GM03348 (cell line): ENCODE data around the gene AFM.

Source experiments
- DNase-seq: peaks from one replicate; pipeline ENCODE4 v3.0.0; 2012; ENCODE audit warnings: low spot score

Gene AFM

DNA sequence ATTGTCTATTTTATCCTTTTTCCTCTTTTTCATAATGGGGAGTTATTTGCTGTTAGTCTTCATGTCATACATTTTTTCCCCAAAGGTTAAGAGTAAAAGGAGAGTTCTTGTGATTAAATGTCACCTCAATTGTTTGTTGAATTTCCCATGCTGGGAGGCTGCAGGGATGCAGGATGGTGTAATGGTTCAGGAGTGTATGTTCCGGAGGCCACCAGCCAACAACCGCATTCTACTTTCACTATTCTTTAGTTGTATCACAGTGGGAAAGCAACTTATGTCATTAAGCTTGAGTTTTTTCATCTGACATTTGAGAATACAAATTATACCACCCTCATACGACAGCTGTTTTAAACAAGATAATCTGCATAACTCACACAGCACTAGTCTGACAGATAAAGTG lies 30.1 kb upstream of the AFM start:
- DNase-seq: peak; percentile 7

DNA sequence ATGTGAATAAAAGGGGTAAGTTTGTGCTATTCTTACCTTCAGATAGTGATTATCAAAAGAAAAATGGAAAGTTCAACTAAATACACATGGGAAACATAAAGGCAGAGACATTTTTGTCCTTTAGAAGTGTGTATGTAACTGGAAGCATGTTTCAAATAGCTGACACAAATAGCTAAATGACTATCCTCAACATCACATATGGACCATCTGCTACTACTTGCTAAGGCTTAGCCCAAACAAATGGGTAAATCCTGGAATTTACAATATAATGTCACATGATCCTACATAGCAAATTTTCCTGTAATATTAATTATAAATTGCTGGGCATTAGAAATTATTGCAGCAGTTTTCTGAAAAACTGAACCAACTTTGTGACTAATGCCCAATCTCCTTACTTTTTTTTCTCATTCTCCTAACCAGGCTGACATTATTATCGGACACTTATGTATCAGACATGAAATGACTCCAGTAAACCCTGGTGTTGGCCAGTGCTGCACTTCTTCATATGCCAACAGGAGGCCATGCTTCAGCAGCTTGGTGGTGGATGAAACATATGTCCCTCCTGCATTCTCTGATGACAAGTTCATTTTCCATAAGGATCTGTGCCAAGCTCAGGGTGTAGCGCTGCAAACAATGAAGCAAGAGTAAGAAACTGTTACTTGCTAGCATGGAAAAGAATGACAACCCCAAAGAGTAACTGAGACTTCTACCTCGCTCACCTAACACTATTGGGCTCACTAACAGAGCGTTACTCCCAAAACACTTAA lies 29.4 kb upstream of the AFM start:
- DNase-seq: no peak

DNA sequence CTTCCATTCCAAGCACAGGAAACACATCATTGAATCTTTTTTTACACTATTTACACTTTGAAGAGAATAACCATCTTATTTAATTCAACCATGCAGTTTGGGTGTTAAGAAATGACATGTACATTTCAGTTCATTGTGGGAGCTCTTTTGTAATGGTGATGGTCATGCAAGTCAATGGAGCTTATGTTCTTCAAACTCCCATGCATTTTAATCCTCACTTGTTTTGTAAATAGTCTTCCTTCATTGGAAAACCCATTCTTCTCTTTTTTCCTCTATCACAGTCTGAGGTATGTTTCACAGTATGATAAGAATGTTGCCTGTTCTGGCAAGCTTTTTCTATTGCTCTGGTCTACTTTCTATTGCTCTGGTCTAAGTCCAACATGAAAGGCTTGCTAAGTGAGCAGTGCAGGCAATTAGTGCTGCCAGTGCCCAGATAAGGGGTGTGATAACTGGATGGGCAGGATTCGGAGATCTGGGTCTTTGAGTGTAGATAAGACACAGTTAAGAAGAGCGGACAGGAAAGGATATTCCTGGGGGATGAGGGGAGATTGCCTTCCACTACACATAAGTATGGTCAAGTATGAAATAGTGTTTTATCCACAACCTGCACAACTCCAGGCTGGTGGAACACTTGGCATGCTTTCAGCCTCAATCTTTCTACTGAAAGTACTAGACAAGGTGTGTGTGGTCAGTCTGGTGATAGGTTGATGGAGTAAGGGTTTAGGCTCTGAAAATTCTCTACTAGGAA lies 28.4 kb upstream of the AFM start:
- DNase-seq: no peak

DNA sequence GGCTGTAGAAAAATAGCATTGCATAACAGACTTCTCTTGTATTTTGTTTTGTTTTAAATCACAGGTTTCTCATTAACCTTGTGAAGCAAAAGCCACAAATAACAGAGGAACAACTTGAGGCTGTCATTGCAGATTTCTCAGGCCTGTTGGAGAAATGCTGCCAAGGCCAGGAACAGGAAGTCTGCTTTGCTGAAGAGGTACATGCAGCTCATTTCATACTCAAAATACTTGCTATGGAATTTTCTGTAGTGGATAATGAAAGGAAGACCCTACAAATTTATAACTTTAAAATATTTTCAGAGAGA lies 27.9 kb upstream of the AFM start:
- DNase-seq: no peak

DNA sequence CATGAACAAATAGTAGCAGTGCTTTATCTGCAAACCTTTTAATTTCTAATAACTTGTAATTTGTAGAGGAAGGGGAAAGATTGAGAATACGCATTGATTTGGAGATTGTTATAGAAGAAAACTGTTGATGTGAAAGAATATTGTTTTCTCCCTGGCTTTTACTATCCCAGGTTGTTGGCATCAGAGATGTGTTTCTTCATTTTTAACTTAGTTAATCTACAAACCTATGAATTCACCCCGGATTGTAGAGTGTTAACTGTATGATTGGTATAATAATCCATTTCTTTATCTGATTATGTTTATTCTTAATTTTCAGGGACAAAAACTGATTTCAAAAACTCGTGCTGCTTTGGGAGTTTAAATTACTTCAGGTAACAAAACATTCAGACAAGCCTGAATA lies 26.6 kb upstream of the AFM start:
- no peak for DNase-seq

DNA sequence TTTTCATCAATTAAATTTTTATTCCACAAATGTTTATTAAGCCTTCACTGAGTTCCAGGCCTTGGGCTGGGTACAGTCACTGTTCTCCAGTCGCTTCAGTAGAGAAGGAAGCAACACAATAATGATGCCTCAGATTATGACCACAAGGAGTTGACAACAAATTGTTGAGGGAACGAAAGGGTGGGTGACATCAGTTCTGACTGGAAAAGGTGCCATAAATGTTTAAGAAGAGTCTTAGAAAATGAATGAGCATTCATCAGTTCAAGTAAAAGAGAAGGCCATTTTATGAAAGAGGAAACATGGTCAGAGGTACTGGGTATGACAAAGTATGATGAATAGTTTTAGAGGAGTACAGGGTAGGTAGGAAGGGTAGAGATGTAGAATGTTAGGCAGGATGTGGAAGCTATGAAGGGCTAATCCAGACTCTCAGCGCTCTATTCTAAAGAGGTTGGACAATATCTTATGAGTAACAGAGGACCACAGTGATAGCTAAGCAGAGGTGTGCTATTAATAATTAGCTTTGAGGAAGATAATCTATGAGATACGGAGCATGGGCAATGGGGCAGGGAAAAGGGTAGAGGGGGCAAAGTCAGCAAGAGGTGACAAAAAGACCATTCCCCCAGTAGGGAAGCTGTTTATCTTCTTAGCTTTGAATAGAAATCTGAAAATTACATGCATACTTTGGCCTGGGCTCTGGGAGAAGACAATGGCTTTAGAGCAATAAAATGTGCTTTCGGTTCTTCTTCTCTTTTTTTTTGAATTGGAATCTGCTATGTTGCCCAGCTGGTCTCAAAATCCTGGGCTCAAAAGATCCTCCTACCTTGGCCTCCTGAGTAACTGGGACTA lies 25.1 kb upstream of the AFM start:
- DNase-seq: no peak

DNA sequence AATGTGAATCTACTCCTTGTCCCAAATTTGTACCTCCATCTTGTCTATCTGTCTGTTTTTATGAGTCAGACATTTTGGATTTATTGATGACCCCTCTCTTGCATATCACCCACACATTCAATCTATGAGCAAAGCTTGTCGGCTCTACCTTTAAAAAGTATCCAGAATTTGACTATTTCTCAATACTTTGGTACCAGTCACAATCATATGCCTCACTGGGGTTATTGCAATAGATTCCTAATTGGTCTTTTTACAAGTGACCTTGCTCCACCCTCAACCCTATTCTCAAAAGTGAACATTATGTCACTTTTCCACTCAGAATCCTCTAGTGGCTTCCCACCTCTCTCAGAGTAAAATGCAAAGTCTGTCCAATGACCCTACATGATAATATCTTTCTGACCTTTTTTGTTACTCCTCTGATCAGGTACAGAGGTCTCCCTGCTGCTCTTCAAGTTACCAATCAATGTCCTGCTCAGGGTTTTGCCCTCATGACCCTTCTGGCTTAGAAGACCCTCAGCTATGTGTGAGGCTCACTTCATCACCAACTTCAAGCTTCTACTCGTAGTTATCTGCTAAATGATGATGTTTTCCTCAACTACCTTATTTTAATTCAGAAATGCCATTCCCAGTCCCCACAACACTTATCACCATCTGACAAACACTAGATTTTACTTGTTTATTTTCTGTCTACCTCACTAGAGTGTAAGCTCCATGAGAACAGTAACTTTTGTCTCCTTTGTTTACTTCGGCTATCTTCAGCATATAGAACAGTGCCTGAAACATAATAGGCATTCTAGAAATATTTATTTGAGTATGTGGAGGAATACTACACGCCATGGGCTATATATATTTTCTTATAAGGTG lies 23.1 kb upstream of the AFM start:
- DNase-seq: no peak

DNA sequence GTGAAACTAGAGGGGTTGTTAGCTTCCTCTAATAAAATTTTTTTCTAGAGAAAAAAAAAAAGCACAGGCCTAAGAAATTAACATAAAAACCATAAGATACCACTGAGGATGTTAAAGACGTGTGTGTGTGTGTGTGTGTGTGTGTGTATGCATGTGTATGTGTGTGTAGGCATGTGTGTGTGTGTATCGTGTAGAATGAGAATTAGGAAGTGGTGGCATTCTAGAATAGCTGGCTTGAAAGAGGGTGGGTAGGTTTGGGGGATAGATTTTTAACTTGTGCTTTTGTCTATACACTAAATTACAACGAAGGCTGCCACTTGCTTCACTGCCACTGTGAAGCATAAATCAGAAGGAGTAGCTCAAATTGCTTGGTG lies 22.5 kb upstream of the AFM start:
- no peak for DNase-seq

DNA sequence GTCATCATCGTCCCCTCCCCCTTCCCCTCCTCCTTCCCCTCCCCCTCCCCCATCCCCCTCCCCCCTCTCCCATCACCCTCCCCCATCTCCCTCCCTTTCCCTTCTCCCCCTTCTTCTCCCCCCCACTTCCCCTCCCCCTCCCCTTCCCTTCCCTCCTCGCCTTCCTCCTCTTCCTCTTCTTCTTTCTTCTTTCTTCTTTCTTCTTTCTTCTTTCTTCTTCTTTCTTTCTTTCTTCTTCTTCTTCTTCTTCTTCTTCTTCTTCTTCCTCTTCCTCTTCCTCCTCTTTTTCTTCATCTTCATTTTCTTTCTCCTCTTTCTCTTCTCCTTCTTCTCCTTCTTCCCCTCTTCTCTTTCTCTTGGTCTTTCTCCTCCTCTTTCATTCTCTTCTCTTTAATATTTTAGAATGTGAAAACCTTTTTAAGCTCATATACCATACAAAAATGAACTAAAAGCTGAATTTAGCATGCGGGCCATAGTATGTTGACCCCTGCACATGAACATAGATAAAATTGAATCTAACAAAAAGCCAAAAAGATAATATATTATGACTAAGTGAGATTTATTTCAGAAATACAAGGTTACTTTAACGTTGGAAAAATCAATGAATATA lies 20.5 kb upstream of the AFM start:
- no peak for DNase-seq

DNA sequence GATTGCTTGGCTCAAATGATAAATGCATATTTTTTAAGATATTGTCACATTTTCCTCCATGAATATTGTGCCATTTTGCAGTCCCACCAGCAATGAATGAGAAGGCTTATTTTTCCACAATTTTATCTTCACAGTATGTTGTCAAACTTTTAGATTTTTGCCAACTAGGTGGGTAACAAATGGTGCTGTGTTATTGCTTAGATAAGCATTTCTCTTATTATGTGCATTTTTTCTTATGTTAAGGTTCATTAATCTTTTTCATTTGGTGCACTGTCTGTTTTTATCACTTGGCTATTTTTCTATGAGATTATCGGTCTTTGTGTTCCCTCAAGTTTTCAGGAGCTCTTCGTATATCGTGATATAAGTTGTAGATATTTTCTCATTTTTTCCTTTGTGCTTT lies 13.4 kb upstream of the AFM start:
- no peak for DNase-seq

DNA sequence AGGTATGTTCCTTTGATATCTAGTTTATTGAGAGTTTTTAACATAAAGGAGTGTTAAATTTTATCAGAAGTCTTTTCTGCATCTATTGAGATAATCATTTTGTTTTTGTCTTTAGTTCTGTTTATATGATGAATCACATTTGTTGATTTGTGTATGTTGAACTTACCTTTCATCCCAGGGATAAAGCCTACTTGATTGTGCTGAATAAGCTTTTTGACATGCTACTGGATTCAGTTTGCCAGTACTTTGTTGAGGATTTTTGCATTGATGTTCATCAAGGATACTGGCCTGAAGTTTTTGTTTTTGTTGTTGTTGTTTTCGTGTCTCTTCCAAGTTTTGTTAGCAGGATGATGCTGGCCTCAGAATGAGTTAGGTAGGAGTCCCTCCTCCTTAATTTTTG lies 10.8 kb upstream of the AFM start:
- DNase-seq: no peak

DNA sequence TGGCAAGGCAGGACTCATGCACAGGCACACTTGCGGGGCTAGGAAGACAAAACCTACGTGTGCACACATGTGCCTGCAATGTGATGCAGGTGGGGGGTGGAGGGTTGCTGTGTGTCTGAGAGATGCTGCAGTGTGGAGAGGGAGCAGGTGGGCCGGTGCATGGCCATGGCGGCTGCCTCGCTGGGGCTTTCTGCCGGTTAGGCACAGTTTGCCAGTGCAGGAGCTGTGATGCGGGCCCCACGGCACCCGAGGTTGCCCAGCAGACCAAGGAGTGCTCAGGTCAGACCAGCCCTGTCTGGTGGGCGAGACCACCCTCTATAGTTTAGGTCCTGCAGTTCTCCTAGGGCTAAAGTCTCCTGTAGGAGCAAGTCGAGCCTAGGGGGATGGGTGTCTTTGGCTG lies 4.4 kb upstream of the AFM start:
- DNase-seq: no peak

DNA sequence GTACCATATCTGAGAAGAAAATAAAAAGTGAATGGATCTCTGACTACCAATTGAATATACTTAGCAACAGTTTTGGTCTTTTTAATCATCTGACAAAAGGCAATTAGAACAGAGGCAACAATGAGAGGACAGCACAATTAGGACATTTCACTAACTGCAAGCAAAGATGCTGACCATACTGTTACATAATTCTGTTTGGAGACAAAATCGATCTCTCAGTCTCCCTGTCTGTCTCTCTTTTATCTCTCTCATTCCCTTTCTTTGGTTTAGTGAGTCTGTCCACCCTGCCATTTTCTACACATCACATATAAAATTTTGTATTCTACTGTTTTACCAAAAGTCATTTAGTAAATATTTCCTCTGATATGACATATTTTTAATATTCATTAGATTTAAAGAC lies 2.2 kb upstream of the AFM start:
- DNase-seq: no peak

DNA sequence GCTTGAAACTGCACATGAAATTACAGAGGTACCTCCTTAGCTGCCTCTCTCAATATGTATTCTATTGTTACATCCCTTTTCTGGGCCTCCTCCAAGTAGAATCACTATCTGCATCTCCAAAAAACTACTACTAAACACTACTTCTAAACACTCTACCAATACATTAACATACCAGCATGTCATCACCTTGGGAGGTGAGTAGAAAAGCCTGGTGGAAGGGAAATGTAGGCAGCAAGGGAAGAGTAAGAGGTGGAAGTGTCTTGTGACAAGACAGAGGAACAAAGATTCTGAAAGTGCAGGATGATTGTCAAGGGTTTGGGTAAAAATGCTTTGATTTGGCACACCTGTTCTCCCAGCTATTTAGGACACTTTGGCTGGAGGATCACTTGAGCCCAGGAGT lies 3.5 kb downstream of the AFM start:
- no peak for DNase-seq

DNA sequence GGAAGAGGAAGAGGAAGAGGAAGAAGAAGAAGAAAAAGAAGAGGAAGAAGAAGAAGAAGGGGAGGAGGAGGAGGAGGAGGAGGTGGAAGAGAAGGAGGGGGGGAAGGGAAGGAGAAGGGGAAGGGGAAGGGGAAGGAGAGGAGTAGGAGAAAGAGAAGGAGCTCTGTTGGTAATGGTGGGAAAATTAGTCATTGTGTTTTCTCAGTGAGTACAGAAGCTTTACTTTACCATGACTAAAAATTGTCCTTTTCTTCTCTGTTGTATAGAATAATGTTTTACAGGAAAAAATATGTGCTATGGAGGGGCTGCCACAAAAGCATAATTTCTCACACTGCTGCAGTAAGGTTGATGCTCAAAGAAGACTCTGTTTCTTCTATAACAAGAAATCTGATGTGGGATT lies 4.1 kb downstream of the AFM start:
- DNase-seq: no peak

DNA sequence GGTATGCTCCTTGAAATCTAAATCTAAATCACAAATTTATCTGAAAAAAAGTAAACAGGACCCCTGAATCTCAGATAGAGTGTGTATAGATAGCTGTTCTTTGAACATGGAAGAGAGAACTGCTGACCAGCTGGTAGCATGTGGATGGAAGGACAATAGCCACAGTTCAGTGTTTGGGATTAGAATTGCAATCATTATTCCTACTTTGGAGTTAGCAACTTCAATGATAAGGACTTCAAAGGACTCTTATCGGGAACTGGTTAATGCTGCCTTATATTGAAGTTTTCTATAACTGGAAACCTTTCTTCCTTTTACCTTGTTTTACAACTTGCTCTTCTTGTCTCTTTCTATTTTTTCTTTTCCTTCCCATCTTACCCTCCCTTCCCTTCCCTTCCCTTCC lies 5.0 kb downstream of the AFM start:
- no peak for DNase-seq

DNA sequence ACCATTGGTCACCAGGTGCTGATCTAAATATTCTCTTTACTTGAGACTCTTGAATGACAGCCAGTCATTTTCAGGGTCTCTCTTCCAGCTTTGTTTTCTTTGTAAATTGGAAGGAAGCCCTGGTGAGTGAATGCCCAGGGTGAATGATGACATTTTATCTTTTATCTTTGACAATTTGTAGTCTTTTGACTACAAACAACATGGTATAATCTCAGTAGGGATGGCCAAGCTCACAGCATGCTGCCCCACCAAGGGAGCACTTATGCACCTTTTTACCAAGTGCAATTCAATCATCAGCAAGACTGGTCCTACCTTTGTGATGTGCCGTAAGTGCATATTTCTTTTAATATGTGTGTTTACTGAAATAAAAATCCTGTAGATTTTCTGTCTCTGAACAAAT lies 5.7 kb downstream of the AFM start:
- DNase-seq: no peak

DNA sequence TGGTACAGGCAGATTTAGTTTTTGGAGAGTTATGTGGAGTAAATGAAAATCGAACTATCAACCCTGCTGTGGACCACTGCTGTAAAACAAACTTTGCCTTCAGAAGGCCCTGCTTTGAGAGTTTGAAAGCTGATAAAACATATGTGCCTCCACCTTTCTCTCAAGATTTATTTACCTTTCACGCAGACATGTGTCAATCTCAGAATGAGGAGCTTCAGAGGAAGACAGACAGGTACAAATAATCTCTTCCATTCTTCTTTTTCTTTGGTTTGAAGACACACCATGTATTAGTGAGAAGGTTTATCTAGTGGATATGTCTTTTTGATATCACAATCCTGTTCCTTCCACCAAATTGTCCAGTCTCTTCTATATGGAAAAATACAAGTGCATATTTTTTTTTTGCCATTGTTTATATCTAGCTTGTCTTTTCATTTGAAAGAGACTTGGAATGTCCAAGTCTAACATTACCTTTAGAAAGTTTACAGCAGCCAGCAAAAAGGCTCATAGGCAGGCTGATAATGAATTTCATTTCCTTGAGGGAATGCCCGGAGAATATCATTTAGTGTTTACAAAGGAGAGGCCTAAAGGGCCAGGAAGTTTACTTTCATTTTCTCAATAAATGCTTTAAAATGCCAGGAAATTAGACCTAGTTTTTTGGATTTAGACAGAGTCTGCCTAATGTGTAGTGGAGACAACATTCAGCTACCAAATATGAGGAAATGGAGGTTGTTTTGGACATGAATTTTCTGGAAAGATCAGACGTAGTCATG lies 18.6 kb downstream of the AFM start:
- DNase-seq: peak; percentile 6

DNA sequence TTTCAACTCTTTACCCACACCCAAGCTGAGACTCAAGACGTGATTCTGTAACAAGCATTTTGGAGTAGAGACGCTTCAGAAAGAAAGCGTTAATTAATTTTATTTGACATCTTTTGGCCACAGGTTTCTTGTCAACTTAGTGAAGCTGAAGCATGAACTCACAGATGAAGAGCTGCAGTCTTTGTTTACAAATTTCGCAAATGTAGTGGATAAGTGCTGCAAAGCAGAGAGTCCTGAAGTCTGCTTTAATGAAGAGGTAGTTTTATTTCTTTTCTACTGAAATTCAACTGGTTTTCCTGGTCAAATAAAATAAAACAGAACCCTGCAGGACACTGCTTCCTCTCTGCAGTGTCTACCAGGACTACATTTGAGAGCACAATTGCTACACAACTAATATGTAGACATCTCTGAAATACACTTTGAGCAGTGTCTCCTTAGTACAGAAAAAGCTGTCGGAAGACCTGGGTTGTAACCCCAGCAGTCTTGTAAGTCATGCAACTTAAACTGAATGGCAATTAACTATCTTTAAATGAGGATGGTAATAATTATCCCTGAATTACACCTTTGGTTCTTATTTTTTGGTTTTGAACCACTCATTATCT lies 20.2 kb downstream of the AFM start:
- DNase-seq: no peak

DNA sequence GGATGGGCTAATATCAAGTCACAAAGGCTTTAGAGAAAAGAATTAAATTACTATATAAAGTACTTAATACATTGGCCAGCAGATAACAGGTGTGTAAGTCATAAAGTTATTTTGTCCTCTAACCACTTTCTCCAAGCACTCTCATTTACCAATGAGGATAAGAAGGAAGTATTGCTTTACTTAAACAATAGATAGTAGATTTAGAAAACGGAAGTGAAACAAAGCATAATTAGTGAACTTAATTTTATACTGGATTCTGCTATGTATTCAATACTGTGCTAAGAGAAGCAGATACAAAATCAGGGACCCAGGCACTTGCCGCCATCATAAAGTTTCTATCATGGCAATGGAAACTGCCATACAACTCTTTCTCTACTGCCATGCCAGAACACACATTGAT lies 24.0 kb downstream of the AFM start:
- no peak for DNase-seq

DNA sequence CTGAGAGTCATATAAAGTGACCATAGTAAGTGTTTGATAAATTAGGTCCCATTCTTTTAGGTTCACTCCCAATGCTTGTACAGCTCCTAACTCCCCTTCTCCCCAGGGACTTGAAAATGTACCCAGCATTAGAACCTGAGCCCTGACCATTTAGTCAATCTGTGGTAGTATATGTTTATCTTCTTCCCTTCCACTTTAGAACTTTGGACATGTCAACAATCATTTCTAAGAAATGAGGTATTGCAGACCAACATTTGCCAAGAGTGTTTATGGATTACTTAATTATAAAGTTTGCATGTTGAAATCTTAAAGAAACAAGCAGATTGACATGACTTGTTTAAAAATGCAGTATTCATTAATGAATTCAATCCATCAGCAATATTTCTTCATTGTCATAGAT lies 26.0 kb downstream of the AFM start:
- DNase-seq: no peak
